DMS53 treated with DMSO at 0.1 percent for 48 hours (cell line): ENCODE results near the gene CETN1.

Source experiments
- DNase-seq: peaks from one replicate; lab custom pipeline; 2025; ENCODE audit not compliant: unreplicated experiment; lab: John Stamatoyannopoulos, UW

CETN1 gene

GRCh38 chr18:576924-577323 is 3.3 kb upstream of the CETN1 start:
- DNase-seq = no peak

- no peak for DNase-seq
Measured at GRCh38 chr18:577643-578375, 2.4 kb upstream of the CETN1 start.

- no peak for DNase-seq
Measured at GRCh38 chr18:579238-579637, 942 bp upstream of the CETN1 start.

- no peak for DNase-seq
Measured at GRCh38 chr18:581096-581495, 916 bp downstream of the CETN1 start.

- no peak for DNase-seq
Measured at GRCh38 chr18:582465-582864, 2.3 kb downstream of the CETN1 start.

- DNase-seq = no peak
Measured at GRCh38 chr18:595068-595467, 14.9 kb downstream of the CETN1 start.

GRCh38 chr18:595571-595970 is 15.4 kb downstream of the CETN1 start:
- DNase-seq = no peak

- DNase-seq = peak; percentile 76
Measured at GRCh38 chr18:596288-596881, 16.2 kb downstream of the CETN1 start.

- DNase-seq = no peak
Measured at GRCh38 chr18:598124-598589, 18.0 kb downstream of the CETN1 start.

- DNase-seq = no peak
Measured at GRCh38 chr18:600107-600506, 19.9 kb downstream of the CETN1 start.

GRCh38 chr18:604771-605170 is 24.6 kb downstream of the CETN1 start:
- DNase-seq = no peak

- DNase-seq = no peak
Measured at GRCh38 chr18:607930-608329, 27.8 kb downstream of the CETN1 start.

- DNase-seq = no peak
Measured at GRCh38 chr18:610214-610928, 30.2 kb downstream of the CETN1 start.

GRCh38 chr18:612156-612555 is 32.0 kb downstream of the CETN1 start:
- no peak for DNase-seq

- DNase-seq = no peak
Measured at GRCh38 chr18:614193-614592, 34.0 kb downstream of the CETN1 start.

- DNase-seq = no peak
Measured at GRCh38 chr18:615092-615521, 34.9 kb downstream of the CETN1 start.

- no peak for DNase-seq
Measured at GRCh38 chr18:615773-616172, 35.6 kb downstream of the CETN1 start.

- DNase-seq = peak; percentile 62
Measured at GRCh38 chr18:616380-616995, 36.3 kb downstream of the CETN1 start.

GRCh38 chr18:617970-618504 is 37.9 kb downstream of the CETN1 start:
- no peak for DNase-seq

GRCh38 chr18:618618-619017 is 38.4 kb downstream of the CETN1 start:
- no peak for DNase-seq

GRCh38 chr18:621291-622043 is 41.3 kb downstream of the CETN1 start:
- no peak for DNase-seq
